Endothelial cell of umbilical vein (primary cell): ENCODE data around the gene DNAJC30. TPM values are rescaled to one million over a fixed set of nuclear protein-coding genes. Genes with fewer than 3 reads are reported as not detected.
"Not testable (repeated sequence)": the region's sequence is repeated elsewhere in the genome, so short reads cannot be mapped to it uniquely, and the experiment has no call there.

Experiments used
- BruUV-seq: library from RNA; stranded (reverse); fragments of 400-500 nt; replicated peaks from 2 replicates; lab custom pipeline; 2021; lab: Mats Ljungman, UMichigan
- CTCF ChIA-PET: fragments of 300-600, 350-600 bp; sonication (Branson Sonifier 250); formaldehyde crosslinking; loops from one replicate; lab custom pipeline; 2021; ENCODE audit warnings: antibody characterized with exemption, inconsistent platforms; lab: Charles Lee
- POLR2A ChIA-PET: fragments of 300-600, 350-600 bp; sonication (Branson Sonifier 250); formaldehyde crosslinking; loops from one replicate; lab custom pipeline; 2021; ENCODE audit warnings: antibody characterized with exemption, inconsistent platforms; lab: Charles Lee
- DNase-seq: peaks from one replicate; pipeline ENCODE4 v3.0.0-alpha.2; 2011; ENCODE audit warnings: low read depth, low spot score
- FAIRE-seq: peaks from 2 replicates; lab custom pipeline; 2011; peaks lifted over from hg19 to GRCh38; lab: Jason Lieb, UNC
- H2AFZ ChIP-seq: 2 replicates; pipeline ENCODE4 v1.6.0; 2012; ENCODE audit warnings: low read depth, low read length, control low read depth, inconsistent platforms
- H3K27ac ChIP-seq: 2 replicates; pipeline ENCODE4 v1.5.1; 2011; ENCODE audit warnings: low read depth, mild to moderate bottlenecking, control low read depth, low read length, moderate library complexity; ENCODE audit not compliant: insufficient read depth
- H3K27me3 ChIP-seq, 2 experiments: 2 replicates each; pipeline versions ENCODE4 v1.6.0 to v1.6.1; 2011; ENCODE audit warnings: low read length in 2 of 2, mixed read lengths in 1 of 2; ENCODE audit not compliant: control insufficient read depth in 2 of 2, insufficient read depth in 2 of 2
- H3K36me3 ChIP-seq, 2 experiments: 2 replicates in 1 of 2; 3 replicates in 1 of 2; pipeline ENCODE4 v1.5.1; 2011; ENCODE audit warnings: low read length in 2 of 2, mild to moderate bottlenecking in 1 of 2, moderate library complexity in 1 of 2; ENCODE audit not compliant: control insufficient read depth in 2 of 2, insufficient read depth in 2 of 2; ENCODE audit errors: extremely low read depth in 1 of 2
- H3K4me1 ChIP-seq: 3 replicates; pipeline ENCODE4 v1.5.1; 2011; ENCODE audit warnings: mild to moderate bottlenecking, low read length; ENCODE audit not compliant: control insufficient read depth, insufficient read depth; ENCODE audit errors: extremely low read depth
- H3K4me2 ChIP-seq: 2 replicates; pipeline ENCODE4 v1.6.1; 2011; ENCODE audit warnings: low read length, control low read depth, mixed read lengths; ENCODE audit not compliant: insufficient read depth
- H3K4me3 ChIP-seq, 3 experiments: fragments of 200-600 bp in 1 of 3; sonication (generic), shearing (Covaris generic) in 1 of 3; replicated peaks in 1 of 3; 2 replicates each; pipeline ENCODE4 v1.5.1; 2011 to 2016; ENCODE audit warnings: control low read depth in 3 of 3, low read length in 3 of 3, mild to moderate bottlenecking in 2 of 3, inconsistent platforms in 1 of 3, low read depth in 1 of 3, moderate library complexity in 1 of 3; ENCODE audit not compliant: insufficient read depth in 1 of 3
- H3K79me2 ChIP-seq: 2 replicates; pipeline ENCODE4 v1.6.0; 2012; ENCODE audit warnings: low read length, inconsistent platforms; ENCODE audit not compliant: control insufficient read depth, insufficient read depth
- H3K9ac ChIP-seq: replicated peaks from 2 replicates; pipeline ENCODE3; 2011; ENCODE audit warnings: low read length, control low read depth; ENCODE audit not compliant: insufficient read depth; ENCODE audit errors: extremely low read depth
- H3K9me1 ChIP-seq: replicated peaks from 3 replicates; pipeline ENCODE4 v1.6.0; 2011; ENCODE audit warnings: mild to moderate bottlenecking, low read length; ENCODE audit not compliant: control insufficient read depth, insufficient read depth; ENCODE audit errors: extremely low read depth
- H3K9me3 ChIP-seq: replicated peaks from 2 replicates; pipeline ENCODE4 v1.5.1; 2012; ENCODE audit warnings: low read length, inconsistent platforms; ENCODE audit not compliant: control insufficient read depth, insufficient read depth
- H4K20me1 ChIP-seq: replicated peaks from 2 replicates; pipeline ENCODE3; 2011; ENCODE audit warnings: mild to moderate bottlenecking, low read length; ENCODE audit not compliant: control insufficient read depth, insufficient read depth; ENCODE audit errors: extremely low read depth
- CTCF ChIP-seq, 2 donors: IDR thresholded peaks; 1 replicate in 1 of 2; 2 replicates in 1 of 2; pipeline ENCODE4 v1.5.1; 2011; ENCODE audit warnings: low read length in 2 of 2, mild to moderate bottlenecking in 2 of 2, moderate library complexity in 2 of 2, control low read depth in 1 of 2, inconsistent platforms in 1 of 2, low read depth in 1 of 2; ENCODE audit not compliant: insufficient read depth in 1 of 2; ENCODE audit errors: extremely low read depth in 1 of 2
- EZH2 ChIP-seq: IDR thresholded peaks from 2 replicates; pipeline ENCODE4 v1.6.1; 2012; ENCODE audit warnings: borderline replicate concordance, low read depth, mild to moderate bottlenecking, moderate library complexity, low read length, inconsistent platforms; ENCODE audit not compliant: severe bottlenecking
- FOS ChIP-seq: IDR thresholded peaks from 2 replicates; pipeline ENCODE4 v1.6.1; 2011; ENCODE audit warnings: mild to moderate bottlenecking, low read length, moderate library complexity, borderline replicate concordance; ENCODE audit not compliant: insufficient read depth
- GATA2 ChIP-seq: IDR thresholded peaks from 2 replicates; pipeline ENCODE4 v1.7.0; 2011; ENCODE audit warnings: low read depth, mild to moderate bottlenecking, moderate library complexity, mixed read lengths, low read length; ENCODE audit not compliant: insufficient read length, insufficient read depth
- JUN ChIP-seq: IDR thresholded peaks from 2 replicates; pipeline ENCODE4 v1.6.1; 2011; ENCODE audit warnings: borderline replicate concordance, low read depth; ENCODE audit not compliant: insufficient read length, insufficient read depth
- MAX ChIP-seq: IDR thresholded peaks from 2 replicates; pipeline ENCODE4 v1.6.1; 2011; ENCODE audit not compliant: insufficient read depth, insufficient read length
- MYC ChIP-seq: IDR thresholded peaks from one replicate; pipeline ENCODE4 v1.6.1; 2011; ENCODE audit warnings: mild to moderate bottlenecking, low read depth, low read length
- POLR2A ChIP-seq: IDR thresholded peaks from 2 replicates; pipeline ENCODE4 v1.6.1; 2012; ENCODE audit warnings: low read depth, mild to moderate bottlenecking, control low read depth, low read length
- POLR2AphosphoS5 ChIP-seq: IDR thresholded peaks from 2 replicates; pipeline ENCODE4 v1.6.1; 2012; ENCODE audit warnings: low read depth, mild to moderate bottlenecking, control low read depth, low read length, moderate library complexity; ENCODE audit not compliant: insufficient read depth
- dilution Hi-C: fragments of 300-500 bp; cut with MboI; formaldehyde crosslinking; loops from one replicate; pipeline ENCODE4 v1.15.0; 2019; ENCODE audit warnings: low sequenced_read_pairs; ENCODE audit not compliant: extremely low pct_ligation_motif_present
- intact Hi-C: fragments of 100-400 bp; cut with micrococcal nuclease; formaldehyde crosslinking; loops from one replicate; pipeline ENCODE4 v1.10.0; 2022
- polyA plus RNA-seq, 4 experiments: library from polyadenylated mRNA; depleted of rRNA in 3 of 4; stranded (reverse) in 3 of 4; unstranded in 1 of 4; fragments of >200 nt; gene quantifications; 2 replicates each; pipeline versions ENCODE4 v1.2.1 to v1.2.3, GENCODE V29; 2011 to 2012; ENCODE audit warnings: missing spikeins in 1 of 4
- total RNA-seq: library from RNA; stranded (reverse); gene quantifications from 2 replicates; pipeline ENCODE4 v1.2.3, GENCODE V29; 2021

Gene DNAJC30
- total and polyA plus RNA-seq, 2 donors (not counting 3 experiments of a cell fraction or from before 2014, with no cell fraction given): 10.6 to 11.9 TPM

DNA sequence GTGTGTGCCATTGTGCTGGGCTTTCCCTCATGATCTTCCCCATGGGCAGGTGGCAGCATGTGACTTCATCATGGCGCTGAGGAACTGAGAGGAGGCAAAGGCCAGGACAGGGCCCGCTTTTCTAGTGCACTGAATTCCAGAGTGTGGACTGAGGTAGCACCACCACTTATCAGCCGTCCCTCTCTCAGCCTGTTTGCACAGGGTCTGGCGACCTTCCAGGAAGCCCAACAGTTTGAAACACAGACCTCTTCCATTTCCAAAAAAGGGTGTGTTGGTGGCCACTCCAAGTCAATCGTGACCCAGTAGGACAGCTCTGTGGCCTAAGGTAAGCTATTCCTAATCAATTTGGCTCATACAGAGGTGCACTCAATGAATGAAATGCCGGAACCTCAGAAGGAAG lies 4.4 kb downstream of the DNAJC30 start:
- Histone ChIP-seq H3K4me2 (no peak overlapping the region), H3K36me3 (peaks cover 0 to 4% of the 10 kb centered on the region in 2 experiments), H3K4me1 (peaks cover 10% of the 10 kb centered on the region), H3K79me2 (peaks cover 35% of the 10 kb centered on the region), H3K27me3 (no peaks in the 10 kb centered on the region), H3K9me1 (no peaks in the 10 kb centered on the region), H4K20me1 (no peaks in the 10 kb centered on the region), H3K27ac (no peak overlapping the region), H2AFZ (no peak overlapping the region), H3K4me3 (no peak overlapping the region), H3K9me3 (no peaks in the 10 kb centered on the region), H3K9ac (no peak overlapping the region)
- no TSS peak for BruUV-seq
- ChIA-PET CTCF (no interaction called here), POLR2A (no interaction called here)
- dilution Hi-C loops (no loop called here), intact Hi-C loops (no loop called here)
- DNase-seq: no peak
- TF ChIP-seq POLR2A (no peak), POLR2AphosphoS5 (no peak), GATA2 (no peak), JUN (no peak), MYC (no peak), EZH2 (no peak), CTCF (IDR thresholded peaks at IDR 0.05; ENCODE audit: extremely low read depth in 1 of 2, insufficient read depth in 1 of 2, low read depth in 1 of 2, low read length in 2 of 2) (no peak), FOS (no peak), MAX (no peak)
- no peak for FAIRE-seq

DNA sequence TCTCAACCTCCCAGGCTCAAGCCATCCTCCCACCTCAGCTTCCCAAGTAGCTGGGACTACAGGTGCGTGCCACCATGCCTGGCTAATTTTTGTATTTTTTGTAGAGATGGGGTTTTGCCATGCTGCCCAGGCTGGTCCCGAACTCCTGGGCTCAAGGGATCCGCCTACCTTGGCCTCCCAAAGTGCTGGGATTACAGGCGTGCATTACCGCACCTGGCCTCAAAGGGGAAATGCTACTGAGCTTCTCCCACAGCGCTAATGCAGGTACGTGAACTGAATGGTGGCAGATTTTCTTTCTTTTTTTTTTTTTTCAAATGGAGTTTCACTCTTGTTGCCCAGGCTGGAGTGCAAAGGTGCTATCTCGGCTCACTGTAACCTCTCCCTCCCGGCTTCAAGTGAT lies 7.2 kb downstream of the DNAJC30 start:
- CTCF ChIA-PET: interaction anchor here (1.2 to 1.7 kb wide), 3 partner anchors 8 to 69 kb away, joined by 3 to 6 read pairs (median 3); partner anchors contain the start of gene VPS37D
- not testable (repeated sequence) for H3K9me3 ChIP-seq, BruUV-seq

More for the DNA sequence above, 7.2 kb downstream of the DNAJC30 start:
- H3K27me3 ChIP-seq, H4K20me1 ChIP-seq, POLR2A ChIA-PET, H3K9me1 ChIP-seq, intact Hi-C loops, dilution Hi-C loops, H3K27ac ChIP-seq, H3K4me3 ChIP-seq, H3K4me1 ChIP-seq, H3K4me2 ChIP-seq, FAIRE-seq, H3K9ac ChIP-seq, H2AFZ ChIP-seq, DNase-seq, H3K36me3 ChIP-seq: not testable (repeated sequence)
- peaks cover 12% of the 10 kb centered on the region for H3K79me2 ChIP-seq
